Stimulated activated CD8-positive, alpha-beta memory T cell treated with anti-CD3 and anti-CD28 coated beads, Interleukin-15, amount 100 ng/mL, for 24 hours (primary cell): ENCODE results near the gene ACOT7.
"Not testable (repeated sequence)": the region's sequence is repeated elsewhere in the genome, so short reads cannot be mapped to it uniquely, and the experiment has no call there.

Experiments used
- DNase-seq: peaks from one replicate; pipeline ENCODE4 v3.0.0-alpha.2; 2020; ENCODE audit warnings: low read depth

The ACOT7 gene

DNA sequence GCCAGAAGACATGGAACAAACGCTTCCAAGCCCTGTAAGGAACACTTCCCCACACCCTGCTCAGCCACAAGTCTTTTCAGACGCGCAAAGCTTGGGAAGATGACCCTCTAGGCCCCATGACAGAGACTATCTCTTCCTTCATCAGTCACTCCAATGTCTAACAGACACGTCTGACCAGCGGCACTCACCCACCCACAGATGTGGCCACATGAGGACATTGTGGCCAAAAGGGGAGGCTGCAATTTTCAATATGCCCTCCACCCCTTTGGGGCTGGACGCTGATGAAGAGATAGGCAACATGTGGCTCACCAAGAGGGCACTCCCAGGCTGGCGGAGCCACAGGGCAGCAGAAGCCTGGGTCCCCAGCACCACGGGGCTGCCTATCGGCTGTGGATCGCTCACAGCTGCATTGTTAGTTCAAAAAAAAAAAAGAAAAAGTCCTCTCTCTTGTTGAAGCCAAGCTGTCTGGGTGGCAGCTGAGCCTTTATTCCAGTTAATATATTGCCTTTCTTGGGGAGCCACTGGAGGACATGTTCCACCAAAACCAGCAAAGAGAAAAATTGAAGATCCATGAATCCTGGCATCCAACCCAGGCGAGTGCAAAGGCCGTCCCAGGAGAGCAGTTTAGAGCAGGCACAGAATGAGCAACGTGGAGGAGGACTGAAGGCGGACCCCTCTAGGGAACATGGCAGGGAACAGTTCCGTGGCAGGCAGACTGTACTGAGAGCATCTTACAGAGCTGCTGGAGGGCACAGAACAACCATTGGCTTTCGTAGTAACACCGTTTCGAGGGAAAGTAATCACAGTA lies 80.0 kb downstream of the ACOT7 start:
- no peak for DNase-seq

DNA sequence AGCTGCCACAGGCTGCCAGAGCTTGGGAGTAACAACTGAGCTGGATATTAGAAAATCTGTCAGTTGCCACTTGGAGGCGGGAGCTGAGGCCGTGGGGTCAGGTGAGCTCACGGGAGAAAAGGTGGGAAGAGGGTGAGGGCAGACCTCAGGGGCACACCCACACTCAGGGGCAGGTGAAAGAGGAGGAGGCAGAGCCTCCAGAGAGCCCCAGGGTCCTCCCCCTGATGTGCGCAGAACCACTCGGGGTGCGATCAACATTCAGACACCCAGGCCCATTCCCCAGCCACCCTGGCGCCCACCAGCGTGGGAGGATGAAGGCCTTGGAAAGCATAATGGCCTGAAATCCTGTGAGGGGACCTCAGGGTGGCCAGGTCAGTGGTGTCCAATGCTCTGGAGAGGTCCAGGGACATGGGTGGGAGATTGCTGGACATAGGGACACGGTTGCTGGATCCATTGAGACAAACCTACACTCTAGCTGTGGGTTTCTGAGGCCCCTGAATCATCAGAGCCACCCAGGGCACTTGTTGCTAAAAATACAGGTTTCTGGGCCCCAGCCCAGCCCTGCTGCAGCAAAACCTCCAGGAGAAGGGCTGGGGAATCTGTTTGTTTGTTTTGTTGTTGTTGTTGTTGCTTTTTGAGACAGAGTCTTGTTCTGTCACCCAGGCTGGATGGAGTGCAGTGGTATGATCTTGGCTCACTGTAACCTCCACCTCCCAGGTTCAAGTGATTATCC lies 83.3 kb downstream of the ACOT7 start:
- no peak for DNase-seq

DNA sequence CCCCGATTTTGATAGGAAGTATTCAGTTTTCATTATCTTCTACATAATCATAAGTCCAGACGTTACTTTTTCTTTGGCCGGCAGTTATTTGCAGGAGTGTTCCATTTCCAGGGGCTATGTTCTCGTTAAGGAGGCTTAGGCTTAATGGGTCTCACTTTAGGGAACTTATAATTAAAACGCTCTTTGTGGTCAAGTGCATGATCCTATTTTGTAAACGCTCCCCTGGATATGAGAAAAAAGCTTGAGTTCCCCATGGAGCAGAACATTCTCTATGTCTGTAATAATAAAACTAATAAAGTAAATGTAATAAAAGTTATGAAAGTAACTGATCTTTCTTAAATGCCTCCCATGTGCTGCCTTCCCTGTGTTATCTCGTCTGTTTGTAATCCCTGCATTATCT lies 84.0 kb downstream of the ACOT7 start:
- no peak for DNase-seq

DNA sequence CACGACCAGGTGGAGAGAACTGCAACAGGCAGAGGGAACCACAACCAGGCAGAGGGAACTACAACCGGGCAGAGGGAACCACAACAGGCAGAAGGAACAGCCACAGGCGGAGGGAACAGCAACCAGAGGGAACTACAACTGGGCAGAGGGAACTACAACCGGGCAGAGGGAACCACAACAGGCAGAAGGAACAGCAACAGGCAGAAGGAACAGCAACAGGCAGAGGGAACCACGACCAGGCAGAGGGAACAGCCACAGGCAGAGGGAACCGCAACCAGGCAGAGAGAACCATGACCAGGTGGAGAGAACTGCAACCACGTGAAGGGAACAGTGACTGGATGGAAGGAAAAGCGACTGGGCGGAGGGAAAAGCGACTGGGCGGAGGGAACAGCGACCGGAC lies 85.1 kb downstream of the ACOT7 start:
- DNase-seq, result no peak

DNA sequence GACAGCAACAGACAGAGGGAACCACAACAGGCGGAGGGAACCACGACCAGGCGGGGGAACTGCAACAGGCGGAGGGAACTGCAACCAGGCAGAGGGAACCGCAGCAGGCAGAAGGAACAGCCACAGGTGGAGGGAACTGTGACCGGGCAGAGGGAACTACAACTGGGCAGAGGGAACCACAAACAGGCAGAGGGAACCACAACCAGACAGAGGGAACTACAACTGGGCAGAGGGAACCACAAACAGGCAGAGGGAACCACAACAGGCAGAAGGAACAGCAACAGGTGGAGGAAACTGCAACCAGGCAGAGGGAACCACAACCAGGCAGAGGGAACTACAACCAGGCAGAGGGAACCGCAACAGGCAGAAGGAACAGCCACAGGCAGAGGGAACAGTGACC lies 85.9 kb downstream of the ACOT7 start:
- not testable (repeated sequence) for DNase-seq

DNA sequence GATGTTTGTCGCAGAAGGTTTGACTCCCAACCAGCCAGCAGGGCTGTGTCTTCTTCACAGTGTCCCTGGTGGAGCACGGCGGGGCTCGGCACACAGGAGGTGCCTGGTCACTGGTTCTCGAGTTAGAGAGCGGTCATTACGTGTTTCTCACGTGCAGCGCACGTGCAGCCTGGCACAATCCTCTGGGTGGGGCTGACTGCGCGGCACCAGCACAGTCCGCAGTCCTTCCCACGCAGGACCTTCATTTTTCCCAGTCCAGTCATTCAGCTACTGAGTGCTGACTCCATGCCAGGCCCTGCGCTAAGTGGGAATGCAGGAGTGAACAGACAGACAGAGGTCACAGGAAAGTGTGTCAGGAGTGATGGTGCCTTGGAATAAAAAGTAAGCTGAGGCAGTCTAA lies 86.5 kb downstream of the ACOT7 start:
- no peak for DNase-seq

DNA sequence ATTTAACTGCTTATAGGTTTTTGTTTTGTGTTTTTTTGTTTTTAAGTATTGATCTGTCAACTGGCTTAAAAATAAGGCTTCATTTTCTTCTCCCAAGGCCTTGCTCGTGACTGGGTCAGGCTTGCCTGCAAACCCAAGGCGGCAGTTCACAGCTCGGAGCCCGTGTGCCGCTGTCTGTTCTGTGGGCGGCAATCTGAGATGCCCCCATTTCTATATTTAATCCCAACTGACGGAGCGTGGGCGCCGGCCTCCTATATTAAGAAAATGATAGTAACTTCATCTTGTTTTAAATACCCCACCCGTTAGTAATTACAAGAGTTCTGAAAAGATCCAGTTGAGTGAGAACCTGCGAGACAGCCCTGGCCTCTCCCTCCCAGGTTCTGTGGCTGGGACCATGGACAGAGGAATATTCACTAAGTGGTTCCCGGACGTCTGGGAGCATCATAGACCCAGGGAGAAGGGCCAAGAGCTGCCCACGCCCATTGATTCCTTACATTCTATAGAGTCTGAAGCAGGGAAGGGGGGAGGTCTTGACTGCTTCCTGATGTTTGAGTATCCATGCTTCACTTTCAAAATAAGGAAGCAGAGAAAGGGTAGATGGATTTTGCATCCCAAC lies 90.1 kb downstream of the ACOT7 start:
- no peak for DNase-seq

DNA sequence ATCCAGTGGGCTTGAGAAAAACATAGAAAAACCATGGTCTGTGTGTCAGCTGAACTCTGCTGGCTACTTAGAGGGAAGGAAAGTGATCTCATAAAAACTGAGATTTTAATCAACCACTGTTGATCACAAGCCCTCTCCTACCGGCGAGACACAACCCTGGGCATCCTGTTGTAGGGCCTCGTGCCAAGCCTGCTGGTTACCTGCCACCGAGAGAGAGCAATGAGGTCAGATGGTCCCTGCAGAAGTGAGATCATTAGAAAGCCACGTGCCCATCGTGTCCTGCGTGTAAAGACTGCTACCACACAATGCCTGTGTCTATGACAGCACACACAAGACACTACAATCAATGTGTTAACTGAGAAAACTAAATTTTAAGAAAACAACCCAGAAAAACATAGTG lies 91.0 kb downstream of the ACOT7 start:
- DNase-seq, result no peak

DNA sequence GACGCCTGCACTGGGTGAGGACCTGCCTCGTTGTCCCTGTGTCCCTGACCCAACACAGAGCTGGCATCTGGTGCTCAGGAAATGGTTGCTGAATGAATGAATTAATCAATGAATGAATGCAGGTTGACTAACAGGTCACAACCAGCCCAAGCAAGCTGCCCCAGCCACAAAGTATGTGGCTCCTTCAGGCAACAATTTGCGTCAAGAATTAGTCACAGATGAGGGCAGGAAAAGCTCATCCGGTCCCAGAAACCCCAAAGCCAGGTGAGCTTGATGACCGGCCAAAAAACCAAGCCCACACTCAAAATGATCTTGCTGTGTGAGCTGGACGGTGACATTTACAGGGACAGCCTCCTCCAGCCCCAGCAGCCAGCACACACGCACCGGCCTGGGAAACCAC lies 92.0 kb downstream of the ACOT7 start:
- no peak for DNase-seq

DNA sequence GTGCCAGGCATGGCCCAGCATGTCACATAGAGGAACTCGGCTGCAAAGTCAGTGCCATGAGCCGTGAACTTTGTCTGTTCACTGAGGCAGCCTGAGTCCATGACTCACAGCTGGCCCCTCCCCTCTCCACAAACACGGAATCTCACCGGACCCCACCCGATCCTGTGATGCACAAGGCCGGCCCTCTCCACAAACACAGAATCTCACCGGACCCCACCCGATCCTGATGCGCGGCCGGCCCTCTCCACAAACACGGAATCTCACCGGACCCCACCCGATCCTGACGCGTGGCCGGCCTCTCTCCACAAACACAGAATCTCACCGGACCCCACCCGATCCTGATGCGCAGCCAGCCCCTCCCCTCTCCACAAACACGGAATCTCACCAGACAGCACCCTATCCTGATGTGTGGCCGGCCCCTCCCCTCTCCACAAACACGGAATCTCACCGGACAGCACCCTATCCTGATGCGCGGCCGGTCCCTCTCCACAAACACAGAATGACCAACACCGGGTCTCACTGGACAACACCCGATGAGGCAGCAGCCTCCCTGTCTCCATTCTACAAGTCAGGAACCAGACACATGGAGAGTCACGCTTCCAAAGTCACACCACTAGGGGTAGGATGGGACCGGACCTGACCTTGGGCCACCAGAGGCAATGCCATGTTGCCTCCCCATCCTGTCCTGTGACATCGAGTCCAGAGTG lies 93.1 kb downstream of the ACOT7 start:
- DNase-seq, result no peak

DNA sequence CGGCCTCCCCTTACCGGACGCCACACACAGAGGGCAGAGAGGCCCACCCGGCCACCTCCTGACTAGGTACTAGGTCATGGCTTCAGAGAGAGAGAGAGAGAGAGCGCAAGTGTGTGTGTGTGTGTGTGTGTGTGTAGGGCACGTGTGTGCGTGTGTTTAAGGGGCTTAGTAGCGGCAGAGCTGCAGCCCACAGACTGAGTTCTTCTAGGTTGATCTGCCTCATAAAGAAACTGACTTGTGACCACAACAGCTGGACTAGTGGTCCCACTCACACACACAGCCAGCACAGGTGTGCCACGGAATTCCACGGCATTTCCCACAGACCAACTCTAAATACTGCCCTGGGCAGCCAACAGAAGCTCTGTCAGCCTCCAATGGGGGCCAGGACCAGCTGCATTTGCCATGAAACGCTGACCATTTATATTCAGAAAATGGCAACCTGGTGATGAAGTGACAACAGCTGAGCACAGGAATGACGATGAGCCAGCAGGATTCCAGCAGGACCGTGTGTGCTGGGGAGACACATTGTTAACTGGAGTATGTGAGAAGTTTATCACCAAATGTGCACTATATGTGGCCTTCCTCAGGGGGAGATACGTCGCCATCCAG lies 93.9 kb downstream of the ACOT7 start:
- DNase-seq, result no peak

DNA sequence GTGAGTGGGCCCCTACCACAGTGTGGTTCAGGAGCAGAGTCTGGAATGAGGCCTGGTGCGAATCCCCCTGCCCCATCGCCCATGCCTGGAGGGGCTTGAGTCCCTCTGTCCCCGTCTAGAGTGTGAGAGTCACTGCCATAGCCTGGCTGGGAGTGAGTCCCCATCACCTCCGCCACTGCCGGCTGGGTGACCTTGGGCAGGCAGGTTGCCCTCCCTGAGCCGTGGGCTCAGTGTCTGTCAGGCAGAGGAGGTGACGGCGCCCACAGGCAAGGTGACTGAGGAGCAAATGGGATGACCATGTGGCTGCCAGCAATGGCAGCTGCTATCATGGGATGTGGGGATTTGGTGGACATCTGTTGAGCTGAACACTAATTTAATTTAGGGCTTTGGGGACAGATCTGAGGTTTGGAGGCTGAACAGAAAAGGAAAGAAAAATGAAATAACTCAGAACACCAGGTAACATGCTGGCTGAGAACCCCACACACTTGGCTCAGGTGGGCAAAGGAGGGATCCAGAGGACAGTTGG lies 94.6 kb downstream of the ACOT7 start:
- DNase-seq, result no peak

DNA sequence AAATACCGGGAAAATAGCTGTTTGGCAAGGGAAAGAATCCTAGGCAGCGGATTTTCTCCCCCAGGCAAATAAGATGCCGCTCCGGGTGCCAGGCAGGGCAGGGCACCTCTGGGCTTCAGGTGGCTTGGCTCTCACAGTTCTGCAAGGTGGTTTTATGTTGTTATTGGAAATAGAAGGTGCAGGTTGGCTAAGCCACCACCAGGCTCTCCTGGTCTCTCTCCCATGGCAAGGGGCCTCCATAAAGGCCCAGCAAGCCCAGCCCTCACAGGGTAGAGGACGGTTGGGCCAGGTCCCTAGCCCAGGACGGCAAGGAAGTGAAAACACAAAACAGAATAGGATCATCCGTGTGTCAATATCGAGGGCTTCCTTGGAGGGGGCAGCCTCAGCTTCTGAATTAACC lies 95.0 kb downstream of the ACOT7 start:
- no peak for DNase-seq

DNA sequence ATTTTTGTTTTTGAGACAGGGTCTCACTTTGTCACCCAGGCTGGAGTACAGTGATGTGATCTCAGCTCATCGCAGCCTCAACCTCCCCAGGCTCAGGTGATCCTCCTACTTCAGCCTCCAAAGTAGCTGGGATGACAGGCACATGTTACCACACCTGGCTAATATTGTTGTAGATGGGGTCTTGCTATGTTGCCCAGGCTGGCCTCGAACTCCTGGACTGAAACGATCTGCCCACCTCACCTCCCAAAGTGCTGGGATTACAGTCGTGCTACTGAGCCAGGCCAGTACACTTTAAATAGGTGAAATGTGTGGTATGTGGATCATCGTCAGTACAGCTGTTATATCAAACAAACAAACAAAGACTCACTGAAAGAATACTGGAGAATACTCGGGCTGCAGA lies 97.7 kb downstream of the ACOT7 start:
- no peak for DNase-seq

DNA sequence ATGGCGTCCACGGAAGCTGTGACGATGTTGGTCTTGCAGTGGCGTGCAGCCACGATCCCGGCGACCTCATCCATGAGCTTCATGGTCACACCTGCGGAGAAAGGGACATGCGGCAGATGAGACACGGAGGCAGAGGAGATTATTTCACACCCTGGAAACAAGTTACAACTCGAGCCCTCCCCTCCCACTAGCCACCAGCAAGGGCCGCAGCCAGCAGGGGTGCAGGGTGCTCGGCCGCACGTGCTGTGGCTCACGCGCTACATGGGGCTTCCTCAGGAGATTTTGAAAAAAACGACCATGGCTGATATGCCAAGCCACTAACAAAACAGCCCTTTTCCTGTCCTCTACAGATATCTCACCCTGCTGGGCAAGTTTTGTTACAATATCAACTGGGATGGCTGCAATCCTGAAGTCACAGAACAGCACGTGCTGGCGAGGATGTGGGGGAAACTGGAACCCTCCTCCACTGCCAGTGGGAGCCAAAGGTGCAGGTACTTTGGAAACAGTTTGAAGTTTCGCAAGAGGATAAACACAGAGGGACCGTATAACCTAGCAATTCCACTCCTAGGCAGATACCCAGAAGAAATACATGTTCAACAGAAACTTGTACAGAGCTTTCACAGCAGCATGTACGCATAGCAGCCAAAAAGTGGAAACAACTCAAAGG lies 98.5 kb downstream of the ACOT7 start:
- no peak for DNase-seq

DNA sequence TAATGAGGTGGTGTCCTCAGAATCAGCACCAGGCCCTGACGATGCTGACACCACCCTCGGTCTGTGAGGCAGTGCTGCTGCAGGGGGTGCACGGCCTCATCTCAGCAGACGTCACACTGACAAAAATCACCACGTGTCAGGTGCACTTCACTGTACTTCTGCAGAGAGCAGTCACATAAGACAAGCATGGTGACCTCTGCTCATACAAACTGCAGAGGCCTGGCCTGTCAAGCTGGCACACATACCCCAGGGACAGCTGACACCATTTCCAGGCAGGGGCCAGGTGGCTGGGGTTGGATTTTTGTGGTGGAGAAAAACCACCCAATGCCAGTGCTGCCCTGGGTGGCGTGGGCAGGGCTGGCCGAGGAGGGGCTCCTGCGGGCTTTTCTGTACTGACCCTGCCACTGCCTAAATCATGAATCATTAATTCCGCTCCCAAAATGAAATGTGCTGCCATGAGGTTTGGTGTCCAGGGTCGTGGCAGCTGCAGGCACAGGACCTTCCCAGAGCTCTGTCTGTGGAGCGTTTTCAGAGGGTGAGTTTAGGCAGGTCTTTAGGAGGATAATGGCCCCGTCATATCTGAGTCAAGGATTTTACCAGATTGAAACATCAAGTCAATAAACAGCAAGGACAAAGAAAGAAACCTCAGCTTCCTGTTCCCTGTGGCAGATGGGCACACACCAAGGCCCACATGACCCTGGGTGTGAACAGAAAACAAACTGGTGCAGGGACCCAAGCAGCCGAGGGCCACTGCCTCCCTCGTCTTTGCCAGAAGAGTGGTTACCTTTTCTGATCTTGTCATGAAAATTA lies 99.3 kb downstream of the ACOT7 start:
- DNase-seq, result no peak

DNA sequence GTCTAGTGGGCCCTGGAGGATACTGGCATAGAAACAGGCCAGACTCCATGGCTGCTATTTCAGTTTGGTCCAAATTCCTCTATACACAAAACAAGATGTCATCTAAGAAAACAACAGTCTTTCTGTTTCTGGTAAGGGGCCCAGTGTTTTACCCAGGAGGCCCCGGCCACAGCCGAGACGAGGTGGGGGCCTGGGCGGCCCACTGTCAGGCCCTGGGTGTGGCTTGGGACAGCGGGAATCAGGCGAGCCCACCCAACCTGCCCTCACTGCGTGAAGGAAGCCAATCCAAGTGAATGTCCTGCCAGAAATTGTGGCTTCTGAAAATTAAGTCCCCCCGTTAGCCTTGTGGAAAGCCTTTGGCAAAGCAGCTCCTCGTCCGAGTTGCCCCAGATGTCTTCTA lies 101.5 kb downstream of the ACOT7 start:
- DNase-seq, result no peak

DNA sequence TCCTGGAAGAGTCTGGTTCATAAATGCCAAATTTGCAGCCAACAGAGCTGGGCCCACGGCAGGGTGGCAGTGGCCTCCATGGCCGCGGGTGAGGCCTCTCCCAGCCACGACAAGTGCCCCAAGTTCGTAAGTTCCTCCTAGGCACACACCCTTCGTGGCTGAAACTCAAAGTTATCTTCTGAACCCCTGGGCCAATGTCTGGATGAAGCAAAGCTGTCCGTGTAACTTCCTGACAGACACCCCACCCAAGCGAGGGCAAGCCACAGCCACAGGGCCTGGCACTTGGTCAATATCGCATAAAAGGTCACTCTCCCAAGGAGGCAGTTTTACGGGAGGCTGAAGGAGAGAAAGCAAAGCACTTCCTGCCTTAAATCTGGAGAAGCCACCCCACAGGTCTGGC lies 104.9 kb downstream of the ACOT7 start:
- no peak for DNase-seq

DNA sequence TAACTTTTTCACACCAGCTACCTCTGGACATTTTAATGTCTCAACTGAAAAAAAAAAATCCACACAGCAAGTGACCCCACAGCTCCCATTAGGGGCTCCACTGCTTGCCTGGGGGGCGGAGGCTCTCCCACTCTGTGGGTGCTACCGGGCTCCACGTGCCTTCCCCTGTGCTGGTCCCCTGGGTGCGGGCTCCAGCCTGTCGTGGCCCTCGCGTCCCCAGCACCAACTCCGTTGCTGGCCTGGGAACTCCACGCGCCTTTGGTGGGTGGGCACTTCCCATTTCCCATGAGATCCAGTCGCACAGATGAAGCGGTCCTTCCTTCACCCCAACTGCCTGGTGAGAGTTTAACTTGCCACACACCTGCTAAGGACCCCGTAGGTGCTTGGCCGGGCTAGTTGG lies 105.5 kb downstream of the ACOT7 start:
- no peak for DNase-seq

DNA sequence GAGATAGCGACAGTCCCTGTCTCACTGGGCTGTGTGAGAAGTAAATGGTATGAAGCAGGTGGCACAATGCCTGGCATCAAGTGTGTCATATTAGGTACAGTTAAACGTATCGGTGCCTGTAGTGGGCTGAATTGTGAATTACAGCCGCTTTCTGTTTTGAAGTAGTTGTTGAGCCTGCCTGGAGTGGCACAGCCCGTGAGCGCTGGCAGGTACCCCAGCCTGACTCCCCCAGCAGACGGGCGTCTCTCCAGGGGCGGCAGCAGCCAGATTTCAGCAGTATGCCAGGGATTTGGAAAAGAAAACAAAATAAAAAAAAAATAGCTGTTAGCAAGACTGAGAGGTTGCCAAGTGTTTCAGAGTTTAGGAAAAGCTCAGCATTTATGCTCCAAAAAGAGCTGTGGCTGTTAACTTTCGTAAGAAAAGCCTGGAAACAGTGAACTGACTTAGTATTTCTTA lies 106.1 kb downstream of the ACOT7 start:
- no peak for DNase-seq
